Astrocyte of the spinal cord (primary cell): ENCODE results near the gene SLC43A2.

Source experiments
- DNase-seq: peaks from one replicate; pipeline ENCODE4 v3.0.0; 2011; ENCODE audit warnings: low read depth, low spot score
- H3K4me3 ChIP-seq: 2 replicates; pipeline ENCODE4 v1.5.1; 2011; ENCODE audit warnings: low read depth, mild to moderate bottlenecking, low read length, moderate library complexity
- CTCF ChIP-seq: IDR thresholded peaks from 2 replicates; pipeline ENCODE4 v1.5.1; 2012; ENCODE audit warnings: low read depth, mild to moderate bottlenecking, low read length, inconsistent platforms
- in situ Hi-C: cut with HindIII; loops from 2 replicates; pipeline ENCODE4 v1.10.0; 2017; ENCODE audit warnings: low sequenced_read_pairs

Gene SLC43A2

GRCh38 chr17:1557355-1558095 is 71.1 kb downstream of the SLC43A2 start:
- TF ChIP-seq CTCF: no peak
- in situ Hi-C loops: no loop called here
- no peak overlapping the region for H3K4me3 ChIP-seq
- DNase-seq: peak; percentile 29

- H3K4me3 ChIP-seq: no peak overlapping the region
- DNase-seq: no peak
- TF ChIP-seq CTCF: no peak
- in situ Hi-C loops: no loop called here
Observed at GRCh38 chr17:1555651-1556471, 72.8 kb downstream of the SLC43A2 start.

GRCh38 chr17:1554751-1555540 is 73.7 kb downstream of the SLC43A2 start:
- DNase-seq: no peak
- TF ChIP-seq CTCF: no peak
- H3K4me3 ChIP-seq: no peak overlapping the region
- in situ Hi-C loops: no loop called here

- DNase-seq: no peak
- TF ChIP-seq CTCF: no peak
- H3K4me3 ChIP-seq: no peak overlapping the region
- in situ Hi-C loops: no loop called here
Observed at GRCh38 chr17:1553354-1554266, 75.0 kb downstream of the SLC43A2 start.

- H3K4me3 ChIP-seq: no peak overlapping the region
- in situ Hi-C loops: no loop called here
- no peak for DNase-seq
- TF ChIP-seq CTCF: no peak
Observed at GRCh38 chr17:1552932-1553331, 75.7 kb downstream of the SLC43A2 start.
